ENCODE data around the gene MINAR1.

MINAR1 gene

DNA sequence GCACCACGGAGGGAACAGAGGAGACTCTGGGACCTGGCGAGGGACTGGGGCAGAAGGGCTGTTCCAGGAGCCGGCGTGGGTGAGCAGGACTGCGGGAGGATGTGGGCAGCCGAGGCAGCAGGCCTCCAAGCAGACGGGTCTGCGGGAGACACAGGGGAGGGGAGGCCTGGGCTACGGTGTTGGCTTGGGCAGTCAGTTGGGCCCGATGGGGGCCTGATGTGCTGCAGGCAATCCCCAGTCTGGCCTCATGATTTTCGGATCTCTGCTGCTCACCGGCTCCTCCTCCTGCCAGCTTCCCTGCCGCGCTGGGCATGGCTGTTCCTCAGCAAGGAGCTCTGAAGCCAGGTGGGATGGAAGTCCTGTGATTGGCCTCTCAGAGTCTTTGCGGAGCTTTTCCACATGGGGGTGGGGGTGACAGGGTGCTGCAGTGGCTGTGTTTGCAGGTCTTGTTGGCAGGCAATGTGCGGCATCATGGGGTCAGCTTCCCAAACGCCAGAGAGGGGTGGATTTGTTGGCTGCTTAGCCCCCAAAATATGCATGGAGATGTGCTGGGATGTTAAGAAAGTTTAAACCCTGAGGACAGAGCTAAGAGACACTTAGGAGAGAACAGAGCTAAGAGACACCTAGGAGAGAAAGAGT lies 19.3 kb downstream of the MINAR1 start:
- Histone ChIP-seq H3K9me3 (replicated peaks in 1 of 2; ENCODE audit: control insufficient read depth in 2 of 2, insufficient read depth in 1 of 2, low read depth in 1 of 2, low read length in 2 of 2) (no peaks in the 10 kb centered on the region), H3K23ac (ENCODE audit: low read depth, low read length, poor library complexity) (no peak overlapping the region), H2AFZ (ENCODE audit: low read length) (peak overlapping the region; percentile 57), H3K4me1 (ENCODE audit: control insufficient read depth in 2 of 2, insufficient read depth in 1 of 2, low read depth in 1 of 2, low read length in 2 of 2) (no peaks in the 10 kb centered on the region), H3K9ac (ENCODE audit: low read depth, low read length, poor library complexity) (no peak overlapping the region), H2BK15ac (ENCODE audit: low read length) (peak overlapping the region; percentile 8), H3K4me3 (ENCODE audit: low read length in 2 of 2) (no peak overlapping the region), H3K36me3 (replicated peaks in 1 of 2; ENCODE audit: control insufficient read depth in 2 of 2, insufficient read depth in 2 of 2, low read length in 2 of 2) (no peaks in the 10 kb centered on the region), H3K4ac (ENCODE audit: low read length) (no peak overlapping the region), H4K91ac (ENCODE audit: low read depth, low read length, poor library complexity) (no peak overlapping the region), H3K79me1 (ENCODE audit: low read depth, low read length) (no peaks in the 10 kb centered on the region), H2AK5ac (ENCODE audit: low read depth, low read length) (no peak overlapping the region), H3K27me3 (ENCODE audit: control insufficient read depth in 3 of 3, insufficient read depth in 3 of 3, low read depth in 1 of 3, low read length in 3 of 3) (peaks cover 0 to 9% (median 0%) of the 10 kb centered on the region in 3 experiments), H3K14ac (ENCODE audit: low read length) (no peak overlapping the region), H3K27ac (replicated peaks; ENCODE audit: low read length) (no peak overlapping the region), H3K4me2 (ENCODE audit: insufficient read depth, low read length, poor library complexity, severe bottlenecking) (no peak overlapping the region), H3K18ac (ENCODE audit: low read length) (peak overlapping the region; percentile 11), H2BK120ac (ENCODE audit: low read depth, low read length) (no peak overlapping the region), H2BK5ac (ENCODE audit: low read length) (no peak overlapping the region), H2BK12ac (ENCODE audit: low read length) (no peak overlapping the region), H4K8ac (ENCODE audit: low read depth, low read length) (no peak overlapping the region)
- DNase-seq (ENCODE audit: low spot score) = no peak
- WGBS, 2 donors (ENCODE audit: extremely low coverage in 2 of 2, insufficient read length in 2 of 2, insufficient replicate concordance in 1 of 2) = no CpG with 5 or more reads among the region's 17 CpGs

DNA sequence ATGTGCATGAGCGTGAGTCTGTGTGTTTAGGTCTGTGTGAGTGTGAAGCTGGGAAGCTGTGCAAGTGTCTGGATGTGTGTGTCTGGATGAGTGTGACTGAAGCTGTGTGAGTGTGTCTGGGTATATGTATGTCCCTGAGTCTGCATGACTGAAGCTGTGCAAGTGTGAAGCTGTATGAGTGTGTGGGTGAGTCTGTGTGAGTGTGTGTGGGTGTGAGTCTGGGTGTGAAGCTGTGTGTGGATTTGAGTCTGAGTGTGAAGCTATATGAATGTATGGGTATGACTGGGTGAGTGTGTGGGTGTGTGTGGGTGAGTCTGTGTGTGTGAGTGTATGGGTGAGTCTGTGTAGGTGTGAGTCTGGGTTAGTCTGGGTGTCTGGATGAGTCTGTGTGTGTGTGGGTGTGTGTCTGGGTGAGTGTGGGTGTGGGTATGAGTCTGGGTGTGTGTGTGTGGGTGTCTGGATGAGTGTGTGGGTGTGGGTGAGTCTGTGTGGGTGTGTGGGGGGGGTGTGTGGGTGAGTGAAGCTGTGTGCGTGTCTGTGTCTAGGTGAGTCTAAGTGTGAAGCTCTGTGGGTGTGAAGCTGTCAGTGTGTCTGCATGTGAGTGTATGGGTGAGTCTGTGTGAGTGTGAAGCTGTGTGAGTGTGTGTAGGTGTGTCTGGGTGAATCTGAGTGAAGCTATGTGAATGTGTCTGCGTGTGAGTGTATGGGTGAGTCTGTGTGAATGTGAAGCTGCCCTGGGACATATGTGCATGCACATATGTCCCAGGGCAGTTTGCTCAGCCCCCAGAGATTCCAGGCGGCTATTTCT lies 20.3 kb downstream of the MINAR1 start:
- Histone ChIP-seq H2BK5ac (ENCODE audit: low read length) (no peak overlapping the region), H3K18ac (ENCODE audit: low read length) (no peak overlapping the region), H3K9ac (ENCODE audit: low read depth, low read length, poor library complexity) (peak overlapping the region; percentile 26), H4K8ac (ENCODE audit: low read depth, low read length) (no peak overlapping the region), H3K4me1 (ENCODE audit: control insufficient read depth in 2 of 2, insufficient read depth in 1 of 2, low read depth in 1 of 2, low read length in 2 of 2) (no peaks in the 10 kb centered on the region), H2BK120ac (ENCODE audit: low read depth, low read length) (no peak overlapping the region), H3K4ac (ENCODE audit: low read length) (no peak overlapping the region), H3K36me3 (replicated peaks in 1 of 2; ENCODE audit: control insufficient read depth in 2 of 2, insufficient read depth in 2 of 2, low read length in 2 of 2) (no peaks in the 10 kb centered on the region), H3K9me3 (replicated peaks in 1 of 2; ENCODE audit: control insufficient read depth in 2 of 2, insufficient read depth in 1 of 2, low read depth in 1 of 2, low read length in 2 of 2) (no peaks in the 10 kb centered on the region), H2BK15ac (ENCODE audit: low read length) (no peak overlapping the region), H3K79me1 (ENCODE audit: low read depth, low read length) (no peaks in the 10 kb centered on the region), H3K27me3 (ENCODE audit: control insufficient read depth in 3 of 3, insufficient read depth in 3 of 3, low read depth in 1 of 3, low read length in 3 of 3) (peaks cover 0 to 9% (median 0%) of the 10 kb centered on the region in 3 experiments), H2BK12ac (ENCODE audit: low read length) (no peak overlapping the region), H3K23ac (ENCODE audit: low read depth, low read length, poor library complexity) (no peak overlapping the region), H3K4me2 (ENCODE audit: insufficient read depth, low read length, poor library complexity, severe bottlenecking) (no peak overlapping the region), H3K4me3 (ENCODE audit: low read length in 2 of 2) (peak overlapping the region in 1 of 2 donors; percentile 57), H3K27ac (replicated peaks; ENCODE audit: low read length) (no peak overlapping the region), H2AK5ac (ENCODE audit: low read depth, low read length) (no peak overlapping the region), H2AFZ (ENCODE audit: low read length) (no peak overlapping the region), H4K91ac (ENCODE audit: low read depth, low read length, poor library complexity) (no peak overlapping the region), H3K14ac (ENCODE audit: low read length) (no peak overlapping the region)
- WGBS, 2 donors (ENCODE audit: extremely low coverage in 2 of 2, insufficient read length in 2 of 2, insufficient replicate concordance in 1 of 2) = 100% methylated on average over 1 of the region's 4 CpGs; no CpG with 5 or more reads in 1 of the 2 donors
- DNase-seq (ENCODE audit: low spot score) = no peak

DNA sequence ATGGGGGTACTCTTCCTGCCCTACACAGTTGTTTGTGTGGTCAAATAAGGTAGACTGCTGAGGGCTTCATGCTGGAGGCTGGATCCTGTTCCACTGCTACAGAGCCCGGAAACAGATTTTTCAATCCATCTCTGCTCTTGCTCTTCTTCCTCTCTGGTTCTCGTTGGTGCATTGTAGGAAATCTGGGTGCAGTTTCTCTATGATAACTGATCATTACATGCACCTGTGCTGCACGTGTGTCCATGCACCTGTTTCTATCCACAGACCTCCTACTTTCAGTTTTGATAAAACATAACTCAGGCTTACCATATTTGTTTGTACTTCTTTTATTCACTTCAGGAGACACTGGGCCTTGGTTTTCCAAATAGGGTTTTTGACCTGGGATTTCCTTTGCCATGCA lies 21.3 kb downstream of the MINAR1 start:
- Histone ChIP-seq H3K9me3 (replicated peaks in 1 of 2; ENCODE audit: control insufficient read depth in 2 of 2, insufficient read depth in 1 of 2, low read depth in 1 of 2, low read length in 2 of 2) (no peaks in the 10 kb centered on the region), H3K79me1 (ENCODE audit: low read depth, low read length) (no peaks in the 10 kb centered on the region), H2BK120ac (ENCODE audit: low read depth, low read length) (no peak overlapping the region), H3K9ac (ENCODE audit: low read depth, low read length, poor library complexity) (no peak overlapping the region), H2AFZ (ENCODE audit: low read length) (no peak overlapping the region), H3K18ac (ENCODE audit: low read length) (no peak overlapping the region), H3K14ac (ENCODE audit: low read length) (no peak overlapping the region), H3K4me2 (ENCODE audit: insufficient read depth, low read length, poor library complexity, severe bottlenecking) (no peak overlapping the region), H3K4ac (ENCODE audit: low read length) (no peak overlapping the region), H2BK15ac (ENCODE audit: low read length) (no peak overlapping the region), H2BK5ac (ENCODE audit: low read length) (no peak overlapping the region), H4K8ac (ENCODE audit: low read depth, low read length) (no peak overlapping the region), H2BK12ac (ENCODE audit: low read length) (no peak overlapping the region), H3K4me3 (ENCODE audit: low read length in 2 of 2) (no peak overlapping the region), H3K23ac (ENCODE audit: low read depth, low read length, poor library complexity) (no peak overlapping the region), H3K27ac (replicated peaks; ENCODE audit: low read length) (no peak overlapping the region), H4K91ac (ENCODE audit: low read depth, low read length, poor library complexity) (no peak overlapping the region), H3K36me3 (replicated peaks in 1 of 2; ENCODE audit: control insufficient read depth in 2 of 2, insufficient read depth in 2 of 2, low read length in 2 of 2) (no peaks in the 10 kb centered on the region), H3K4me1 (ENCODE audit: control insufficient read depth in 2 of 2, insufficient read depth in 1 of 2, low read depth in 1 of 2, low read length in 2 of 2) (no peaks in the 10 kb centered on the region), H3K27me3 (ENCODE audit: control insufficient read depth in 3 of 3, insufficient read depth in 3 of 3, low read depth in 1 of 3, low read length in 3 of 3) (peaks cover 0 to 9% (median 0%) of the 10 kb centered on the region in 3 experiments), H2AK5ac (ENCODE audit: low read depth, low read length) (no peak overlapping the region)
- WGBS, 2 donors (ENCODE audit: extremely low coverage in 2 of 2, insufficient read length in 2 of 2, insufficient replicate concordance in 1 of 2) = no CpG with 5 or more reads among the region's 3 CpGs
- no peak for DNase-seq (ENCODE audit: low spot score)

- Histone ChIP-seq H3K4me2 (ENCODE audit: insufficient read depth, low read length, poor library complexity, severe bottlenecking) (no peak overlapping the region), H2BK120ac (ENCODE audit: low read depth, low read length) (no peak overlapping the region), H2BK12ac (ENCODE audit: low read length) (no peak overlapping the region), H3K36me3 (replicated peaks in 1 of 2; ENCODE audit: control insufficient read depth in 2 of 2, insufficient read depth in 2 of 2, low read length in 2 of 2) (no peaks in the 10 kb centered on the region), H3K4me3 (ENCODE audit: low read length in 2 of 2) (no peak overlapping the region), H2AFZ (ENCODE audit: low read length) (no peak overlapping the region), H2AK5ac (ENCODE audit: low read depth, low read length) (no peak overlapping the region), H3K23ac (ENCODE audit: low read depth, low read length, poor library complexity) (no peak overlapping the region), H3K4ac (ENCODE audit: low read length) (no peak overlapping the region), H3K9ac (ENCODE audit: low read depth, low read length, poor library complexity) (no peak overlapping the region), H2BK5ac (ENCODE audit: low read length) (no peak overlapping the region), H3K18ac (ENCODE audit: low read length) (no peak overlapping the region), H3K79me1 (ENCODE audit: low read depth, low read length) (no peaks in the 10 kb centered on the region), H3K27ac (replicated peaks; ENCODE audit: low read length) (no peak overlapping the region), H2BK15ac (ENCODE audit: low read length) (no peak overlapping the region), H3K14ac (ENCODE audit: low read length) (no peak overlapping the region), H3K9me3 (replicated peaks in 1 of 2; ENCODE audit: control insufficient read depth in 2 of 2, insufficient read depth in 1 of 2, low read depth in 1 of 2, low read length in 2 of 2) (no peaks in the 10 kb centered on the region), H4K91ac (ENCODE audit: low read depth, low read length, poor library complexity) (no peak overlapping the region), H3K4me1 (ENCODE audit: control insufficient read depth in 2 of 2, insufficient read depth in 1 of 2, low read depth in 1 of 2, low read length in 2 of 2) (no peaks in the 10 kb centered on the region), H3K27me3 (ENCODE audit: control insufficient read depth in 3 of 3, insufficient read depth in 3 of 3, low read depth in 1 of 3, low read length in 3 of 3) (peaks cover 0 to 5% (median 0%) of the 10 kb centered on the region in 3 experiments), H4K8ac (ENCODE audit: low read depth, low read length) (no peak overlapping the region)
- DNase-seq (ENCODE audit: low spot score) = no peak
- WGBS, 2 donors (ENCODE audit: extremely low coverage in 2 of 2, insufficient read length in 2 of 2, insufficient replicate concordance in 1 of 2) = no CpG with 5 or more reads among the region's 3 CpGs
Observed at GRCh38 chr15:79454063-79454462, 21.9 kb downstream of the MINAR1 start.

All from neuronal stem cell (in vitro differentiated cells).